ENCODE data around the gene FGFR3. TPM values are rescaled to one million over a fixed set of nuclear protein-coding genes. Genes with fewer than 3 reads are reported as not detected.

Gene FGFR3
- total RNA-seq, 1 experiment from 2014 or later, result 8.2 TPM

GRCh38 chr4:1749370-1749769, 43.7 kb upstream of the FGFR3 start:
- no peak for DNase-seq (ENCODE audit: low read depth, low spot score)
- Histone ChIP-seq H3K4me3 (ENCODE audit: low read depth in 2 of 2, low read length in 2 of 2) (no peak overlapping the region), H3K27ac (ENCODE audit: low read length) (no peak overlapping the region), H3K9me3 (ENCODE audit: control insufficient read depth, insufficient read depth, low read depth, low read length) (no peaks in the 10 kb centered on the region), H3K36me3 (ENCODE audit: control insufficient read depth, insufficient read depth, low read length) (no peaks in the 10 kb centered on the region), H3K27me3 (ENCODE audit: control insufficient read depth, insufficient read depth, low read length) (no peaks in the 10 kb centered on the region), H3K4me1 (ENCODE audit: control insufficient read depth, insufficient read depth, low read length) (peaks cover 3% of the 10 kb centered on the region; the same call in 1 of the 2 replicates)
- BruUV-seq (replicated peaks), result no TSS peak
- CTCF ChIA-PET, result interaction anchor here (0.6 kb wide), 1 partner anchor 19 kb away, joined by 5 read pairs; no protein-coding TSS in a partner anchor
- TF ChIP-seq TCF7L2 (IDR thresholded peaks at IDR 0.05; ENCODE audit: low read depth, low read length) (no peak), SIN3A (IDR thresholded peaks at IDR 0.05; ENCODE audit: borderline replicate concordance, insufficient read depth, low read depth, low read length) (no peak), REST (IDR thresholded peaks at IDR 0.05; ENCODE audit: insufficient read depth in 1 of 2, low read depth in 2 of 2, low read length in 1 of 2) (no peak), POLR2AphosphoS5 (IDR thresholded peaks at IDR 0.05; ENCODE audit: low read depth, low read length) (no peak), CTCF (IDR thresholded peaks at IDR 0.05) (no peak)
- ATAC-seq, result no peak
- POLR2A ChIA-PET, result no interaction called here
- in situ Hi-C loops (cut with HindIII; ENCODE audit: low pct_unique_long_range_greater_than_20kb, low sequenced_read_pairs), result no loop called here
- intact Hi-C loops (cut with micrococcal nuclease; ENCODE audit: unreplicated experiment), result no loop called here

- intact Hi-C loops (cut with micrococcal nuclease; ENCODE audit: unreplicated experiment) (no loop called here), in situ Hi-C loops (cut with HindIII; ENCODE audit: low pct_unique_long_range_greater_than_20kb, low sequenced_read_pairs) (no loop called here)
- DNase-seq (ENCODE audit: low read depth, low spot score) (no peak), ATAC-seq (no peak)
- Histone ChIP-seq H3K4me1 (ENCODE audit: control insufficient read depth, insufficient read depth, low read length) (peaks cover 3% of the 10 kb centered on the region; the same call in 1 of the 2 replicates), H3K27ac (ENCODE audit: low read length) (no peak overlapping the region), H3K4me3 (ENCODE audit: low read depth in 2 of 2, low read length in 2 of 2) (no peak overlapping the region), H3K9me3 (ENCODE audit: control insufficient read depth, insufficient read depth, low read depth, low read length) (no peaks in the 10 kb centered on the region), H3K36me3 (ENCODE audit: control insufficient read depth, insufficient read depth, low read length) (no peaks in the 10 kb centered on the region), H3K27me3 (ENCODE audit: control insufficient read depth, insufficient read depth, low read length) (no peaks in the 10 kb centered on the region)
- ChIA-PET POLR2A (no interaction called here), CTCF (interaction anchor here (0.6 kb wide), 1 partner anchor 18 kb away, joined by 5 read pairs; no protein-coding TSS in a partner anchor)
- TF ChIP-seq CTCF (IDR thresholded peaks at IDR 0.05), result no peak
- TF ChIP-seq REST (IDR thresholded peaks at IDR 0.05; ENCODE audit: insufficient read depth in 1 of 2, low read depth in 2 of 2, low read length in 1 of 2), result no peak
- no peak for TF ChIP-seq POLR2AphosphoS5 (IDR thresholded peaks at IDR 0.05; ENCODE audit: low read depth, low read length)
- no peak for TF ChIP-seq SIN3A (IDR thresholded peaks at IDR 0.05; ENCODE audit: borderline replicate concordance, insufficient read depth, low read depth, low read length)
- no peak for TF ChIP-seq TCF7L2 (IDR thresholded peaks at IDR 0.05; ENCODE audit: low read depth, low read length)
- no TSS peak for BruUV-seq (replicated peaks)
Observed at GRCh38 chr4:1749826-1750225, 43.3 kb upstream of the FGFR3 start.
